ENCODE measurements around the gene SORCS3.

SORCS3 gene

GRCh38 chr10:104867966-104868598, 227.0 kb downstream of the SORCS3 start:
- DNase-seq: no peak

GRCh38 chr10:104872691-104873090, 231.6 kb downstream of the SORCS3 start:
- DNase-seq: no peak

GRCh38 chr10:104873161-104873560, 232.1 kb downstream of the SORCS3 start:
- DNase-seq: no peak

GRCh38 chr10:104875561-104875960, 234.5 kb downstream of the SORCS3 start:
- no peak for DNase-seq

- no peak for DNase-seq
These were observed 239.7 kb downstream of the SORCS3 start for GRCh38 chr10:104880624-104881398.

GRCh38 chr10:104881740-104882139, 240.7 kb downstream of the SORCS3 start:
- DNase-seq: no peak

GRCh38 chr10:104892879-104893617, 252.0 kb downstream of the SORCS3 start:
- no peak for DNase-seq

GRCh38 chr10:104893701-104894100, 252.6 kb downstream of the SORCS3 start:
- DNase-seq: no peak

- no peak for DNase-seq
These were observed 253.6 kb downstream of the SORCS3 start for GRCh38 chr10:104894681-104895080.

GRCh38 chr10:104895541-104895940, 254.5 kb downstream of the SORCS3 start:
- DNase-seq: no peak

GRCh38 chr10:104895981-104896380, 254.9 kb downstream of the SORCS3 start:
- no peak for DNase-seq

GRCh38 chr10:104897696-104898095, 256.6 kb downstream of the SORCS3 start:
- DNase-seq: no peak

- DNase-seq: no peak
These were observed 258.7 kb downstream of the SORCS3 start for GRCh38 chr10:104899779-104900178.

GRCh38 chr10:104903433-104903832, 262.3 kb downstream of the SORCS3 start:
- DNase-seq: no peak

GRCh38 chr10:104904753-104905323, 263.7 kb downstream of the SORCS3 start:
- no peak for DNase-seq

- no peak for DNase-seq
These were observed 265.0 kb downstream of the SORCS3 start for GRCh38 chr10:104906112-104906511.

GRCh38 chr10:104907521-104907920, 266.4 kb downstream of the SORCS3 start:
- no peak for DNase-seq

GRCh38 chr10:104908581-104908980, 267.5 kb downstream of the SORCS3 start:
- no peak for DNase-seq

GRCh38 chr10:104910712-104911111, 269.6 kb downstream of the SORCS3 start:
- no peak for DNase-seq

GRCh38 chr10:104913390-104913789, 272.3 kb downstream of the SORCS3 start:
- no peak for DNase-seq

GRCh38 chr10:104920476-104920875, 279.4 kb downstream of the SORCS3 start:
- no peak for DNase-seq

- DNase-seq: no peak
These were observed 280.7 kb downstream of the SORCS3 start for GRCh38 chr10:104921763-104922162.

- no peak for DNase-seq
These were observed 281.7 kb downstream of the SORCS3 start for GRCh38 chr10:104922810-104923209.
